NCI-H1694 (cell line): ENCODE results near the gene SPTBN4.
"Not testable (repeated sequence)": the region's sequence is repeated elsewhere in the genome, so short reads cannot be mapped to it uniquely, and the experiment has no call there.

Experiments
- DNase-seq: peaks from one replicate; lab custom pipeline; 2025; lab: John Stamatoyannopoulos, UW

SPTBN4 gene

GRCh38 chr19:40507892-40508291 is 41.1 kb downstream of the SPTBN4 start:
- no peak for DNase-seq

- DNase-seq = no peak
Observed at GRCh38 chr19:40508739-40509260, 42.0 kb downstream of the SPTBN4 start.

- no peak for DNase-seq
Observed at GRCh38 chr19:40510526-40511115, 43.8 kb downstream of the SPTBN4 start.

GRCh38 chr19:40511487-40511886 is 44.7 kb downstream of the SPTBN4 start:
- DNase-seq = no peak

GRCh38 chr19:40512110-40512472 is 45.3 kb downstream of the SPTBN4 start:
- no peak for DNase-seq

GRCh38 chr19:40512473-40513344 is 45.9 kb downstream of the SPTBN4 start:
- DNase-seq = no peak

GRCh38 chr19:40513345-40513678 is 46.5 kb downstream of the SPTBN4 start:
- DNase-seq = no peak

GRCh38 chr19:40513741-40514315 is 47.0 kb downstream of the SPTBN4 start:
- DNase-seq = no peak

- DNase-seq = no peak
Observed at GRCh38 chr19:40517248-40517647, 50.4 kb downstream of the SPTBN4 start.

- DNase-seq = peak; percentile 46
Observed at GRCh38 chr19:40519352-40520322, 52.8 kb downstream of the SPTBN4 start.

GRCh38 chr19:40521276-40521675 is 54.5 kb downstream of the SPTBN4 start:
- DNase-seq = no peak

- DNase-seq = not testable (repeated sequence)
Observed at GRCh38 chr19:40521900-40522299, 55.1 kb downstream of the SPTBN4 start.

GRCh38 chr19:40523322-40524047 is 56.7 kb downstream of the SPTBN4 start:
- peak; percentile 58 for DNase-seq

- DNase-seq = no peak
Observed at GRCh38 chr19:40524133-40524549, 57.3 kb downstream of the SPTBN4 start.

GRCh38 chr19:40524655-40525054 is 57.9 kb downstream of the SPTBN4 start:
- DNase-seq = no peak

GRCh38 chr19:40525234-40526051 is 58.6 kb downstream of the SPTBN4 start:
- DNase-seq = no peak

- DNase-seq = no peak
Observed at GRCh38 chr19:40528078-40528477, 61.3 kb downstream of the SPTBN4 start.

GRCh38 chr19:40528533-40529092 is 61.8 kb downstream of the SPTBN4 start:
- no peak for DNase-seq

GRCh38 chr19:40529093-40529954 is 62.5 kb downstream of the SPTBN4 start:
- peak; percentile 82 for DNase-seq
